Right renal cortex interstitium (tissue), 3 donors: ENCODE measurements around the gene CD79B. TPM values are rescaled to one million over a fixed set of nuclear protein-coding genes. Genes with fewer than 3 reads are reported as not detected.
A peak's percentile ranks its signal among the peaks of the same experiment; 100 is the strongest.
"Not testable (repeated sequence)": the region's sequence is repeated elsewhere in the genome, so short reads cannot be mapped to it uniquely, and the experiment has no call there.

Source experiments
- DNase-seq, 3 donors: peaks; one replicate each; pipeline ENCODE4 v3.0.0-alpha.2; 2013; ENCODE audit warnings: low read depth in 3 of 3, low spot score in 2 of 3
- polyA plus RNA-seq, 3 donors: library from polyadenylated mRNA; unstranded; fragments of 120-200 nt; gene quantifications; one replicate each; pipeline ENCODE4 v1.2.1, GENCODE V29; 2013; ENCODE audit not compliant: insufficient read length in 3 of 3

CD79B gene
- polyA plus RNA-seq, 3 donors: 2.8 to 4.4 (median 3.5) TPM

DNA sequence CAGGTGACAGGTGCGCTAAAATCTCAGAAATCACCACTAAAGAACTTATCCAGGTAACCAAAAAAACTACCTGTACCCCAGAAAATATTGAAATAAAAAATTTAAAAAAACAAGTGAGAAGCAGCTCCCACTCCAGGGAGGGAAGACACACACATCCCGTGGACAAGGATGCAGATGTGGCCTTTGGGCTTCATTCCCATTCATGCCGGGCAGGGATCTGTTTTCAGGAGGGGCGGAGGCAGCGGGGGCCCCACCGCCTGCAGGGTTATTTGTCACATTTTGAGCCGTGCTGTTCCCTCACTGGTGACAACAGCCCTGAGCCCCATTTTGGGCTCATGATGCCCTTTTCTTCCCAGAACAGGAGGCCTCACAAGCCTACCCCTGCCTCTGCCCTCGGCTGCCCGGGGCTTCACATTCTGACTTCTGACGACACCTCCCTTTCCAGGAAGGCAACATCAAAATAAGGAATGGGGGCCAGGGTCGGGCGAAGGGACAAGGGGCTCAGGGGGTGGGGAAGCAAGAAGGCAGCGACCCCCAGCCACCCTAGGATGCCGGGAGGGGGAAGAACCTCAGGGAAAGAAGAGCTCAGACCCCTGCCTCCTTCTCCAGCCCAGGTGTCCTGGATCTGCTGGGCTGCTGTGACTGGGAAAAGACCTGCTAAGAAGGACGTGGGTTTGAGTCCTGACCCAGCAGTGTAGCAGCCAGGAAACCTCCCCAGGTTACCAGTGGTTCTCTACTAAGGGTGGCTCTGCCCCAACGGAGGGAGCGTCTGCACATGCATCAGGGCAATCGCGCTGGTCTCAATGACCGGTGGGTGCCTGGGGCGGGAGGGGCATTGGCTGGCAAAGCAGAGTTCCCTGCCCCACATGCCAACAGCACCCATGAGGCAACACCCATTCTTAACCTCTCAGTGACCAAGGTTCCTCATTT, 2.3 kb upstream of the CD79B start:
- no peak for DNase-seq

DNA sequence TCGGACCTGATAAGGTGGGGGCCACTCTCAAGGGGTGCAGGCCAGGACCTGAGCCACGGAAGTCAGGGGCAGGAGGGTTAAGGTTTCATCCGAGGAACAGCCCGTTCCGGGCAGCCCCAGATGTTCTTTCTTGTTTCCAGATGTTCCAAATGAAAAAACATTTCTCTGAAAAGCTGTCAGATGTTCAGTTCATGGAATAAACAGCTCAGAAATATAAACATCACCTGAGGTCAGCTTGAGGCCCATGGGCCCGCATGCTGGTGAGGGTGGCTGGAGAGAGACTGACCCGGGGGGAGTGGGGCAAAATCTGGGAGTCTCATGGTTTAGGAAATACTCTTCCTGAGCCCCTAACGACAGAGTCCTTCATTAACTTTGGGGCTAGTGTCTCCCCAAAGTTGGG, 1.5 kb upstream of the CD79B start:
- no peak for DNase-seq

DNA sequence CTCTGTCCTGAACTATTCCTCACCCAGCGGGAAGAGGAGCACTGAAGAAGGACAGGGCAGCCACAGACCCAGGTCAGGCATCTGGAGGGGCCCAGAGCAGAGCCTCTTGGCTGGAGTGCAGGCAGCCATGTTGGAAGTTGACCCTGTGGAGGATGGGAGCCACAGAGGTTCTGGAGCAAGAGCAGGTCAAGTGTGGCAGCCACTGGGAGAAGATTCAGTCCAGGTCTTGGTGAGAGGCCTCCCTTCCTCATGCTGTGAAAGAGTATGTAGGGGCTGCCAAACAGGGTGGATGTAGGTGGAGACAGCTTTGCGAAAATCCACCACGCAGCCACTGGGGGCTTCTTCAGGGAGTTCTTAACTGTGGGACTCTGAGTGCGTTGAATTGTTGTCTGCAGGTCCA, 590 bp upstream of the CD79B start:
- DNase-seq: no peak

- no peak for DNase-seq
These were observed 1.1 kb downstream of the CD79B start for GRCh38 chr17:63930951-63931575.

DNA sequence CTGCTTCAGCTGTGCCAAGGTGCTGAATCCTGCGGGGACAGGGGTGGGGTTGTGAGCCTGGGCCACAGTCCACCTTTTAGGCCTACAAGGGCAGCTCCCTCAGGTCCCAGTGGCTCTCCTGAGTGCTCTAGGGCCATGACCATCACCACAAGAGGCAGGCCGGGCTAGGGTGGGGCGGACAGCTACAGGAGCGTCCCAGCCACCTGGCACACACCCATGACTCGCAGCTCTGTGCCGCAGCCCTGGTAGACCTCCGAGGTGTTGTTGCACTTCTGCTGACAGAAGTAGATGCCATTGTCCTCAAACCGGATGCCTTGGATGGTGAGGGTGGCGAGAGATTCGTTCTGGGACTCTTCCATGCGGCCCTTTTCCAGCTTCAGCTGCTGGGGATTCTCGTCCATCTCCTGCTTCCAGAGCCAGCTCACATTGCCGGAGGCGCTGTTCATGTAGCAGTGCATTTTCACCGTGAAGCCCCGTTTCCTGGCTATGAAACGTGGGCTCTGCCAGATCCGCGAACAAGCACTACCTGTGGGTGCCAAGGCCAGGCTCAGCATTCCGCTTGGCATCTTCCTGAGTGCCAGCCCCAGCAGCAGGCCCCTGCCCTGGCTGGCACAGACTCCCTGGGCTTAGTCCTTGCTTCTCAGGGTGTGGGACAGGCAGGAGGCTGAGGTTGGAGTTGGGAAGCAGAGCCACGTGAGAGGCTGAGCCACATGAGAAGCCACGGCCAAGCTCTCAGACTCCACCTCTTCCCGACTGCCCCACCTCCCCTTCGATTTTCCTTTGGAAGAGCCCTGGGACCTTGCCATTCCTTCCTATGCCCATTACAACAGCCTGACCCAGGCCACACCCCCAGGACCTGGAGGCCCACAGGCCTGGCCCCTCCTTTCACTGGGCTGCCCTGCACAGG, 2.0 kb downstream of the CD79B start:
- DNase-seq: no peak

GRCh38 chr17:63928966-63929695, 3.0 kb downstream of the CD79B start:
- DNase-seq: no peak

DNA sequence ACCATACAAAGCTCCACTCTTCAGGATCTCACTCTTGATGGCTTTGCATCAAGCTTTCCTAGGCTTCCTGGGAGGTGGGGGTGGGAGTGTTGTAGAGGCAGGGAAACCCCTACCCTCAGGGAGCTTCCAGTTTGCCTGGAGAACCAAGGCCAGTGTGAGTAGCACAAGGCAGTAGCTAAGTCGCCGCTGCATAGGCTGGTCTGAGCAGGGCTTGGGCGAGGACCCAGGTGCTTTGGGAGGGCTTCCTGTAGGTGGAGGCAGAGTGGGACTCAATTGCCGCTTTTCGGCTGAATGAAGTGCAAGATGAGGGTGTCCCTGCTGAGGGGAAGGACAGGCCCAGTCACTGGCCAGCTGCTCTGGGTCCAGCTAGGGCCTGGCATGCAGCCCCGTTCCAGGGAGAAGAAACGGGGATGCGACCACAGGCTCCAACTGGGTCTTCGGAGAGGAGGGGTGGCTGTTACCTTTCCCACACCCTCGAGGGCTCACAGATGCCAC, 3.9 kb downstream of the CD79B start:
- DNase-seq: no peak

GRCh38 chr17:63927464-63928171, 4.5 kb downstream of the CD79B start:
- DNase-seq: no peak

DNA sequence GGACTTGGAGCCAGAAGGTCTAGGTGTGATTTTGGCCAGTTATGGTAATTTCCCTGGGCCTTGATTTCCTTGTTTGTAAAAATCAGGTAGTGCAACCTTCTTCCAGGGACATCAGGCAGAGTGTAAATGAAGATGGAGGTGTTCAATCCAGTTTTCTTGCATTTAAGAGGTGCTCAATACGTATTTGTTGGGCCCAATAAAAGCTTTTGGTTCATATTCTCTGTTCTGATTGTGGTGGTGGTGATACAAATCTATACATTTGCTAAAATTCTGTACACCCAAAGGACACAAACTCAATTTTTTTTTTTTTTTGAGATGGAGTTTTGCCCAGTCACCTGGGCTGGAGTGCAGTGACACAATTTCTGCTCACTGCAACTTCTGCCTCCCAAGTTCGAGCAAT, 6.0 kb downstream of the CD79B start:
- no peak for DNase-seq

- no peak for DNase-seq
These were observed 6.5 kb downstream of the CD79B start for GRCh38 chr17:63925615-63926014.

DNA sequence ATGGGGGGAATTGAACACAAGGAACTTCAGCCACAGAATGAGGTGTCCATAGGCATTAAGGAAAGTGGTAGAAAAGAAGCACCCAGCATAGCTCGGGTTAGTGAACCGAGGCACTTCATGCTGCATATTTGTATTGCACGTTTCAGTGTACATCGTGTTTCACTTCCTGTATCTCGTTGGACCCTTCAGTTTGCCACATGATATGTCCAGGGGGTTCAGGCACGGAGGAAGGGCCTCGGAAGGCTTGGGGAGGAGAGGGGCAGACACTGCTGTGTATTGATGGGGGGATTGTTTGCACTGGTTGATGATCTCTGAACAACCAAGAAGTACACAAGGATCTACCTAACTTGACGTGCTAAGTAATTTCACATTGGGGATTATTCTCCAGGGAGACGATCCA, 9.7 kb downstream of the CD79B start:
- DNase-seq: not testable (repeated sequence)

DNA sequence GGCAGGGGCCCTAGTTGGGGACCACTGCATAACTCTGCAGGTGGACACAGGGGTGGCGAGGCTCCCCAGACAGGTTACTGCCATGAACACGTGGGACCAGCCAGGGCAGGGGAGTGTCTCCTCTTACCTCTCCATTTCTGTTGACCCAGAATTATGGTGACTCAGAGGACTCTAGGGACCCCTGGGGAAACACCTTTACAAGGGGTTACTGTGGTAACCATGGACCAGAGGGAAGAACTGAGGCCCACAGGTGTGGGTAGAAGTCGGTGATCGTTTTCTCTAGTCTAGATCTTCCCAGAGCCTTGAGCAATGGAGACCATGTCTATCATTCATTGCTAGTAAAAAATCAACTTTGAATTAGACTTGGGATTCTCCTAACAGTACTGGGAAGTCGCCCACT, 11.4 kb downstream of the CD79B start:
- DNase-seq: not testable (repeated sequence)

DNA sequence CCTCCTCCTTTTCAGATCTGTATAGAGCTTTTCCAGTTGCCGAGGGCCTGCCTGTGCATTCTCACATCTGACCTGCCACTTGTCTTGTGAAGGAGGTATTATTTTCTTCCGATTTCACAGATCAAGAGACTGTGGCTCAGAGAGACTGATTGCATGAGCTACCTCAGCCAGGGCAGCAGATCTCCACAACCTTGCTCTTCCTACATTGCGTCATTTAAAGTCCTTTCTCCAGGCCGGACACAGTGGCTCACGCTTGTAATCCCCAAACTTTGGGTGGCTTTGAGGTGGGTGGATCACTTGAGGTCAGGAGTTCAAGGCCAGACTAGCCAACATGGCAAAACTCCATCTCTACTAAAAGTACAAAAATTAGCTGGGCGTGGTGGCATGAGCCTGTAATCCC, 12.1 kb downstream of the CD79B start:
- DNase-seq: not testable (repeated sequence)

DNA sequence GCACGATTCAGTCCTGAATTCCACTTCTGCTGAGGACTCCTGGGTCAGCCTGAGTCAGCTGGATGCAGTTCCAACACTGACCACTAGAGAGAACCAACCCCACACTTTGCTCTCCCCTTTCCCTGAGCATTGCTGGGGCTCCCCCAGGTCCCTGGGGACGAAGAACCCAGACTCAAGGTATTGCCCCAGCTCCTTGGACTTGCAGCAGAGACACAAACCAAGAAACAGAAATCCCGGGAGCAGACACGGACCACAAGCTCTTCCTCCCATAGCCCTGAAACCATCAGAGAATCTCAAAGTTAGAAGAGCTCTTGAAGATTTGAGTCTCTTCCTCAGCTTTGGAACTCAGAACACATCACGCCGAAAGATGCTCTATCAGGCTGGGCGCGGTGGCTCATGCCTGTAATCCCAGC, 12.8 kb downstream of the CD79B start:
- DNase-seq: peak in 1 of 3 donors; percentile 23

GRCh38 chr17:63918789-63919305, 13.3 kb downstream of the CD79B start, which contains the start of gene GH1:
GH1 (minus strand) TSS chr17:63918839; CDS start chr17:63918776, 63 bp downstream.
- not testable (repeated sequence) for DNase-seq

DNA sequence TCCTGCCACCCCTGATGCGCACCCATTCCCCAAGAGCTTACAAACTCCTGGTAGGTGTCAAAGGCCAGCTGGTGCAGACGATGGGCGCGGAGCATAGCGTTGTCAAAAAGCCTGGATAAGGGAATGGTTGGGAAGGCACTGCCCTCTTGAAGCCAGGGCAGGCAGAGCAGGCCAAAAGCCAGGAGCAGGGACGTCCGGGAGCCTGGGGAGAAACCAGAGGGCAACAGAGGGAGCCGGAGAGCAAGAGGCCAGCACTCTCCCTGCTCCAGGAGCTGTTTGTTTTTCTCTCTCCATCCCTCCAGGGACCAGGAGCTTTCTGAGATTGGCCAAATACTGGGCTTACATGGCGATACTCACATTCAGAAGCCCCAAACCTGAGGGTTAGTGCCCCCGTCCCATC, 13.8 kb downstream of the CD79B start:
- no peak for DNase-seq

- no peak for DNase-seq
These were observed 14.5 kb downstream of the CD79B start for GRCh38 chr17:63917646-63918045.

DNA sequence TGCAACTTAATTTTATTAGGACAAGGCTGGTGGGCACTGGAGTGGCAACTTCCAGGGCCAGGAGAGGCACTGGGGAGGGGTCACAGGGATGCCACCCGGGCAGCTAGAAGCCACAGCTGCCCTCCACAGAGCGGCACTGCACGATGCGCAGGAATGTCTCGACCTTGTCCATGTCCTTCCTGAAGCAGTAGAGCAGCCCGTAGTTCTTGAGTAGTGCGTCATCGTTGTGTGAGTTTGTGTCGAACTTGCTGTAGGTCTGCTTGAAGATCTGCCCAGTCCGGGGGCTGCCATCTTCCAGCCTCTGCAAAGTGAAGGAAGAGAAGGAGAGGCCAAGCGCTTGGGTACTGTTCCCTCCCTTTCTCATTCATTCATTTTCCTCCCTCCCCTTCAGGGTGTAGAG, 14.9 kb downstream of the CD79B start:
- DNase-seq: not testable (repeated sequence)

DNA sequence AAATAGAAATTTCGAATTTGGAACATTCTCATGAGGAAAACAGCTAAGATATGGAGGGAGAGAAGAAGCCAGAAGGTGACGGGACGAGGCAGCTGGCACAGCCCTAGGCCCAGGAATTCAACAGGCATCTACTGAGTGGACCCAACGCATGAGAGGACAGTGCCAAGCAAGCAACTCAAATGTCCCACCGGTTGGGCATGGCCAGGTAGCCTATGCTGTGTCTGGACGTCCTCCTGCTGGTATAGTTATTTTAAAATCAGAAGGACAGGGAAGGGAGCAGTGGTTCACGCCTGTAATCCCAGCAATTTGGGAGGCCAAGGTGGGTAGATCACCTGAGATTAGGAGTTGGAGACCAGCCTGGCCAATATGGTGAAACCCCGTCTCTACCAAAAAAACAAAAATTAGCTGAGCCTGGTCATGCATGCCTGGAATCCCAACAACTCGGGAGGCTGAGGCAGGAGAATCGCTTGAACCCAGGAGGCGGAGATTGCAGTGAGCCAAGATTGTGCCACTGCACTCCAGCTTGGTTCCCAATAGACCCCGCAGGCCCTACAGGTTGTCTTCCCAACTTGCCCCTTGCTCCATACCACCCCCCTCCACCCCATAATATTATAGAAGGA, 15.5 kb downstream of the CD79B start:
- no peak for DNase-seq
